HUES64 (cell line): ENCODE data around the gene LRRC71.

Source experiments
- H3K27ac ChIP-seq: 2 replicates; pipeline ENCODE4 v1.7.0; 2013; ENCODE audit warnings: low read depth, low read length, inconsistent platforms
- H3K27me3 ChIP-seq: 2 replicates; pipeline ENCODE4 v1.6.1; 2013; ENCODE audit warnings: mild to moderate bottlenecking, low read length; ENCODE audit not compliant: insufficient read depth
- H3K36me3 ChIP-seq: 2 replicates; pipeline ENCODE4 v1.6.1; 2013; ENCODE audit warnings: mild to moderate bottlenecking, low read length; ENCODE audit not compliant: insufficient read depth
- H3K4me1 ChIP-seq: 2 replicates; pipeline ENCODE4 v1.6.1; 2013; ENCODE audit warnings: mild to moderate bottlenecking, low read length, moderate library complexity; ENCODE audit not compliant: insufficient read depth
- H3K4me3 ChIP-seq: 2 replicates; pipeline ENCODE4 v1.5.1; 2013; ENCODE audit warnings: mild to moderate bottlenecking, low read length, moderate library complexity
- H3K9ac ChIP-seq: 2 replicates; pipeline ENCODE4 v1.6.1; 2013; ENCODE audit warnings: mild to moderate bottlenecking, low read depth, low read length
- H3K9me3 ChIP-seq: 2 replicates; pipeline ENCODE4 v1.6.1; 2013; ENCODE audit warnings: low read depth, low read length; ENCODE audit not compliant: insufficient read depth
- WGBS: fragments of 150-250, 120-280 bp; methylation state at CpG from one replicate; pipeline ENCODE4 v1.1.7; 2013; ENCODE audit warnings: missing lambda C conversion rate; 5-methylcytosine and 5-hydroxymethylcytosine counted together

The LRRC71 gene

DNA sequence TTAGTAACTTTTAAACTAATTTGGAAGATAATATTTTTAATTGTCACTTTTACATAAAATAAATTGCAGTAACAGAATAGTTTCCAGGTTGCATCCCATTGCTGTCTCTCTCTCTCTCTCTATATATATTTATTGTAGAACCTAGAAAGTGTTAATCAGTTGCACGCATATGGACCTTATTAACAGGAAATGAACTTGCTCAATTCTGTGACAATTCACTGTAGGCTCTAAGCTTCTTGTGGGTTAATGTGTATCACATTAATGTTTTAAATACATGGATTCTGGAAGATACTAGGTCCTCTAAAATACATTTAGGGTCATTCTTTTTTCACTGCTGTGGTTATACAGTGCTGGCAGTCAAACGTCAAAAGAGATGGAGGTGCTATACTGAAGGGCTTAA lies 33.1 kb downstream of the LRRC71 start:
- no peak overlapping the region for H3K9ac ChIP-seq
- H3K36me3 ChIP-seq = peaks cover 99% of the 10 kb centered on the region
- H3K27ac ChIP-seq = no peak overlapping the region
- no peaks in the 10 kb centered on the region for H3K4me1 ChIP-seq
- no peaks in the 10 kb centered on the region for H3K9me3 ChIP-seq
- WGBS = 100% methylated on average over 2 of the region's 2 CpGs
- H3K4me3 ChIP-seq = no peak overlapping the region
- H3K27me3 ChIP-seq = no peaks in the 10 kb centered on the region

DNA sequence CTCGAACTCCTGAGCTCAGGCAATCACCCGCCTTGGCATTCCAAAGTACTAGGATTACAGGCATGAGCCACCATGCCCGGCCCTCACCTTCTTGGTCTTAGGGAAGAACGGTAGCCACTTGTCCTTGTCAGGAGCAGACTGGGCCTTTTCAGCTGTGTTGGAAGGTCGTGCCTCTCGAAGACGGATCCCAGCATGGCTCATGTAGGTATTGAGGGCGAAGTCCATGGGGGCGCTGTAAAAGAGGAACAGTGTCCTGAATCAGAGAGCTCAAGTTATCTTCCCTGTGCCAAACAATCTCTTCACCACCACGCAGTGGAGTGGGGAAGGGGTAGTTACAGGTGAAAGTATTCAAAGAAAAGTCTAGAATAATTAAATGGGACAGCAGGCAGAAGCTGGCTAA lies 35.9 kb downstream of the LRRC71 start:
- Histone ChIP-seq H3K4me3 (no peak overlapping the region), H3K9ac (no peak overlapping the region), H3K27ac (no peak overlapping the region), H3K36me3 (peaks cover 98% of the 10 kb centered on the region), H3K27me3 (no peaks in the 10 kb centered on the region), H3K9me3 (no peaks in the 10 kb centered on the region), H3K4me1 (no peaks in the 10 kb centered on the region)
- WGBS = 96% methylated on average over 10 of the region's 10 CpGs

DNA sequence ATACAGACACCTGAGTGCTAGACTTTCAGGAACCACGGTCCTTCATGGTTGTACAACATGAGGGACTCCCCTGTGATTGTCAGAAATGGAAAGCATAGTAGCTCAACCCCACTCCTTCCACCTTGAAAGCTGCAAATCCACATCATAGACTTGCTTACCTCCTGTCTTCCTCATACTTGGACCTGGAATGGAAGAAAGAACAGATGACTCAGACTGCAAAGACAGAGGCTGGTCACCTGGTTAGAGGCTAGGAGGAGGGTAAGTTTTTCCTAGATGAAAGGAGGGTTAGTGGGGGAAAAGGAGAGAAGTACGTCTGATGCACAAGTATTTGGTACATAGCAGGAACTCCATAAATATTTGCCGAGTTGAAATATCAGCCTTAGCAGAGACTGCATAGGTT lies 37.2 kb downstream of the LRRC71 start:
- Histone ChIP-seq H3K9ac (no peak overlapping the region), H3K4me3 (no peak overlapping the region), H3K27ac (no peak overlapping the region), H3K9me3 (no peaks in the 10 kb centered on the region), H3K27me3 (no peaks in the 10 kb centered on the region), H3K4me1 (no peaks in the 10 kb centered on the region), H3K36me3 (peaks cover 97% of the 10 kb centered on the region)
- 92% methylated on average over 3 of the region's 3 CpGs for WGBS

DNA sequence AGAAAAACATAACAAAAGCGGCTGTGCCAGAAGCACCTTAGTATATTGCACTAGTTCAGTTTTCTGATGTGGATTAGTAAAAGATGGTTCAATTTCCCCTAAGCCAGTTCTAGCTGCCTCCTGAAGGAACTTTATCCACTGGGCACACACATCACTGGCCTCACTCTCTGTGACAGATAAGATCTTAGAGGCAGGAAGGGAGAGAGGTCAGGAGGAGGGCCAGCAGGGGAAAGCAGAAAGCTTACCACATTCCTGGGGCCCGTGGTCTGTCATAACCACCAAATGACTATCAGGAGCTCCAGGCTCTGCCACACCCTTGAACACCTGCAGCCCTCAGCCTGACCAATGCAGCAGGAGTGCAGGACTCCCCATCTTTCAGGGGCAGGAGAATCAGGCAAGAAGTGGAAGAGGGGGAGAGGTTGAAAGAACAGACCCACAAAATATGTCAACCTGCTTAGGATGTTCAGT lies 37.8 kb downstream of the LRRC71 start:
- H3K9ac ChIP-seq = no peak overlapping the region
- no peaks in the 10 kb centered on the region for H3K4me1 ChIP-seq
- H3K9me3 ChIP-seq = no peaks in the 10 kb centered on the region
- 89% methylated on average over 2 of the region's 2 CpGs for WGBS
- no peak overlapping the region for H3K4me3 ChIP-seq
- peaks cover 97% of the 10 kb centered on the region for H3K36me3 ChIP-seq
- H3K27ac ChIP-seq = no peak overlapping the region
- H3K27me3 ChIP-seq = no peaks in the 10 kb centered on the region

DNA sequence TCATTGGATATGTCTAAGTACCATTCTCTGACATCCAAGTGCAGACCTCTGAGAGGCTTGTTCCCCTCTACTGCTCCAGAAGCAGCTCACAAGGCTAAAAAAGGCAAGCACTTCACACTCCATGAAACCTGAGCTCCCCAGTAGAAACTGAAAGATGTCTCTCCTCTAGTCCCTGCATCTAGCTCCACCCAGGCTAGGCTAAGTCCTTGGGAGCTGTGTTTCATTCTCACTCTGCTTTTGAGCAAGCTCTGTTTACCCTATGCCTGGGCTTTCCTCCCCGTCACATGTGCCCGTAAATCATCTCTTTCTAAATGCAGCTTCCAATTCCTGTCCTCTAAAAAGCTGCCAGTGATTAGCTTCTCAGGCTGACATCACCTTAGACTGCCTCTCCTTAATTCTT lies 39.0 kb downstream of the LRRC71 start:
- Histone ChIP-seq H3K4me1 (no peaks in the 10 kb centered on the region), H3K27ac (no peak overlapping the region), H3K9me3 (no peaks in the 10 kb centered on the region), H3K36me3 (peaks cover 92% of the 10 kb centered on the region), H3K27me3 (no peaks in the 10 kb centered on the region), H3K4me3 (no peak overlapping the region), H3K9ac (no peak overlapping the region)
- 92% methylated on average over 2 of the region's 2 CpGs for WGBS

DNA sequence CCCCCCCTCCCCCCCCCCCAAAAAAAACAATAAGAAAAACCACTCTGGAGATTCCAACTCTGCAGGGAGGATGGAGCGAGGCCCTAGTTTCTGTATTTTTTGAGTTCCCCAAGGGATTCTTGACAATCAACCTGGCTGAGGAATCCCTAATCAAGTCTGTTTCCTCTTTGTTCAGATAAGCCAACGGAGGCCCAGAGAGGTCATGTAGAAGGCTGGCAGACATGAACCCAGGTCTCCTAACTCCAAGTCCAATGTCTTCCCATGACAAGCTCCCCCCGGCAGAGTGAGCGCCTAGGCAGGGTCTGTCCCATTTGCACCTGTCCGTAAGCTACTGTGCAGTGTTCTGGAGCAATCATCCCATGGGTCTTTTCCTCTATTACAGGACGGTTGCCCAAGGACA lies 39.5 kb downstream of the LRRC71 start:
- Histone ChIP-seq H3K36me3 (peaks cover 92% of the 10 kb centered on the region), H3K9me3 (no peaks in the 10 kb centered on the region), H3K9ac (no peak overlapping the region), H3K27ac (no peak overlapping the region), H3K4me1 (no peaks in the 10 kb centered on the region), H3K27me3 (no peaks in the 10 kb centered on the region), H3K4me3 (no peak overlapping the region)
- 93% methylated on average over 6 of the region's 6 CpGs for WGBS

DNA sequence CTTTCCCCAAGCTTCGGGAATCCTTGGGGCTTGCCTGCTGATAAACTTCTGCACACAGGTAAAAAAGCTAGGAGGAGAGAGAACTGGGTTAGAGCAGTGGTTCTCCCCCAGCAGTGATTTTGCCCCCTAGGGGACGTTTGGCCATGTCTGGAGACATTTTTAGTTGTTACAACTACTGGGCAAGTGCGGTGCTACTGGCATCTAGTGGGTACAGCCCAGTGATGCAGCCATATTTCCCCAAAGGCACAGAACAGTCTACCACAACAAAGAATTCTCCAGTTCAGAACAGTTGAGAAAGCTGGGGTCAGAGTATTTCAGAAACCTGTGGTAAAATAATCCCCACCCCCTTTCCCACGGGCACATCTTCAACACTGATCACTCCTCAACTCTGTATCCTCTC lies 41.3 kb downstream of the LRRC71 start:
- Histone ChIP-seq H3K27me3 (no peaks in the 10 kb centered on the region), H3K9ac (no peak overlapping the region), H3K4me3 (no peak overlapping the region), H3K27ac (no peak overlapping the region), H3K9me3 (no peaks in the 10 kb centered on the region), H3K36me3 (peaks cover 90% of the 10 kb centered on the region), H3K4me1 (no peaks in the 10 kb centered on the region)
- 84% methylated on average over 4 of the region's 4 CpGs for WGBS

DNA sequence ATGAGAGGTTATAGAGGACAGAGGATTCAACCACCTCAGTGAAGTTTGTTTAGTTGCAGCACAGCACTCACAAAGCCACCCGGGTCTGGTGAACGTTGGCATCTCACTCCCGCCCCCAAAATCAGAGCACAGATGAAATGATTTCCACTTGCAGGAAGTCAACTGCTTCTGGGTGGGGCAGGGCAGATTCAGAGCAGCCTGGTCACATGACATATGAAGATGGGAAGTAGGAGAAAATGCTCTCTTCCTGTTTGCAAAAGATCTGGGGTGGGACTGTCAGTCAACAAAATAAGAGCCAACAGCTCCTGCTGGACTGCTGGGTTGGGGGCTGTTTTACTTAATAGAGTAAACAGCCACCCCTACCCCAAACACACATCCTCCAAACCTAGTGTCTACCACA lies 43.2 kb downstream of the LRRC71 start:
- H3K27me3 ChIP-seq = no peaks in the 10 kb centered on the region

DNA sequence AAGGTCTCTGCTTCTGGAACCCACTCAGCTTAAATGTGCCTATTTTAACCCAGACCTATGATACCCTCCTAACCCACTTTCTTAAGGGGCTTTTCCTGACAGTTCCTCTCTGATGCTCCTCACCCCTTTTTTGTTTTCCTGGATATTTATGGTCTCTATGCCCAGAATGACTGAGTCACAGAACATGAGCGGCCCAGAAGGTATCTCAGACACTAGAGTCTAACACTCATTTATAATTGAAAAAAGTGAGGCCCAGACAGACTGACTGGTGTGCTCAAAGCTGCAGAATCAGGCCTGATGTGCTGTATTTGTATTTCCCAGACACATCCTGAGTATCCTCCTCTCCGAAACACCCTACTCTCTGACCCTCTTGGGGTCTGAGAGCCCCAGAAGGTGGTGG lies 44.0 kb downstream of the LRRC71 start:
- Histone ChIP-seq H3K9ac (no peak overlapping the region), H3K36me3 (peaks cover 89% of the 10 kb centered on the region), H3K4me1 (no peaks in the 10 kb centered on the region), H3K27me3 (no peaks in the 10 kb centered on the region), H3K9me3 (no peaks in the 10 kb centered on the region), H3K27ac (no peak overlapping the region), H3K4me3 (no peak overlapping the region)
- WGBS = 91% methylated on average over 2 of the region's 2 CpGs

More for the DNA sequence above, 43.2 kb downstream of the LRRC71 start:
- Histone ChIP-seq H3K4me1 (no peaks in the 10 kb centered on the region), H3K4me3 (no peak overlapping the region), H3K27ac (no peak overlapping the region), H3K9me3 (no peaks in the 10 kb centered on the region), H3K36me3 (peaks cover 89% of the 10 kb centered on the region), H3K9ac (no peak overlapping the region)
- WGBS = 93% methylated on average over 3 of the region's 3 CpGs

DNA sequence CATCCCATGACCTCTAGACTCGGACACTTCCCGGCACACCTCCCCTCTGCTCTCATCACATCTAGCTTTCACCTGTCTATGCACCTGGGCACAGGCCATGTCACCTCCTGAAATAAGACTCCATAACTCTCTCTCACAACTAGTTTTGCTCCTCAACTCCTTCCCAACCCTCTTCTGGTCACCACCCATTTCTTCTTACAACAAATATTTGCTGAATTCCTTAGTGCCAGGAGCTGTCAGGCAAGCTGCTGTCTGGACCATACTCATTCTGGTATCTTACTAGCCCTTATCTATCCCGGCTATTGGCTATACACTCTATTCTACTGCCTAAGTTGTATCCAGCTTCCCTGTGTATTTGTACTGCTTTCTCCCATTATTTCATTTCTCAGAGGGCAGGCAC lies 49.1 kb downstream of the LRRC71 start:
- Histone ChIP-seq H3K27ac (no peak overlapping the region), H3K36me3 (peaks cover 93% of the 10 kb centered on the region), H3K4me3 (no peak overlapping the region), H3K27me3 (no peaks in the 10 kb centered on the region), H3K9ac (no peak overlapping the region), H3K4me1 (peaks cover 6% of the 10 kb centered on the region), H3K9me3 (no peaks in the 10 kb centered on the region)
- 96% methylated on average over 3 of the region's 3 CpGs for WGBS

DNA sequence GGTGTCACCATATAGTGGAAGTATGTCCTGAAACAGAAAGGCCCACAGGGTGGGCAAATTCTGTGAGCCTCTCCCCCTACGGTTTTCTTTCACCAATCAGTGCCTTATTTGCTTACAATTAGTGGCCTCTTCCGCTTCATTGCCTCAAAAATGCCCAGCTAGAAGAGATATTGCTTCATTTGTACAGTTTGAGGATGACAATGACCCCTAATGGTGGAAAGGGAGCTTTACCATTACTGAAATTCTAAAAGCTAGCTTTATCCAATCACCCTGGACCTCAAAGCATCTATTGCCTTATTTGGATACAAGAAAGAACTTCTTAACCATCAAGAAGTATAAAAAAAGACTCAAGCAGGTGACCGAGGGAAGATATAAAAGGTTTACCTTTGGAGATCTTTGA lies 49.6 kb downstream of the LRRC71 start:
- peaks cover 11% of the 10 kb centered on the region for H3K4me1 ChIP-seq
- H3K9me3 ChIP-seq = no peaks in the 10 kb centered on the region
- no peak overlapping the region for H3K4me3 ChIP-seq
- no peaks in the 10 kb centered on the region for H3K27me3 ChIP-seq
- peaks cover 93% of the 10 kb centered on the region for H3K36me3 ChIP-seq
- H3K27ac ChIP-seq = no peak overlapping the region
- 97% methylated on average over 3 of the region's 3 CpGs for WGBS
- no peak overlapping the region for H3K9ac ChIP-seq

DNA sequence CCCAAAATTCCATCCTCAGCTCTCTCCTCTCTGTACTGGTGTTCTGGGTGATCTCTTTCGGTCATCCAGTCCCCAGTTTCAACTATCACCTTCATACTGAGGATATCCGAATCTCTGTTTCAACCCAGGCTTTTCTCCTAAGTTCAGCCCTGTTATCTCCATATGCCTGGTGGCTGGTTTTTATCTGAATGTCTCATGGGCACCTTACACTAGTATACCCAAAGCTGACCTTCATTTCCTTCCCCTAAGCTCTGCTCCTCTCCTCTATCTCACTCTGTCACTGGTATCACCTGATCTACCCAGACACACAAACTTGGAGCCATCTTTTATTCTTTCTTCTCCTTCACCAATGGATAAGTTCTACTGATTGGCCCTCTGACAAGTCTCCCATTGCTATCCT lies 53.0 kb downstream of the LRRC71 start:
- Histone ChIP-seq H3K27me3 (no peaks in the 10 kb centered on the region), H3K27ac (no peak overlapping the region), H3K36me3 (peaks cover 95% of the 10 kb centered on the region), H3K4me1 (peaks cover 22% of the 10 kb centered on the region), H3K9me3 (no peaks in the 10 kb centered on the region), H3K9ac (no peak overlapping the region), H3K4me3 (no peak overlapping the region)
- whole genome bisulfite sequencing = 95% methylated on average over 2 of the region's 2 CpGs
